Spleen (tissue), 11 donors: Measurements from ENCODE around the gene MRTFB. TPM values are rescaled to one million over a fixed set of nuclear protein-coding genes. Genes with fewer than 3 reads are reported as not detected.

Experiments
- DNase-seq: peaks from one replicate; pipeline ENCODE4 v3.0.0-alpha.2; 2020
- H3K27ac ChIP-seq, 8 donors: fragments of 200-600 bp; sonication (generic) in 7 of 8; 1 replicate in 4 of 8; 2 replicates in 4 of 8; pipeline versions ENCODE4 v1.5.0 to v1.8.0; 2016 to 2021; ENCODE audit warnings: inconsistent platforms in 4 of 8, mild to moderate bottlenecking in 4 of 8, moderate library complexity in 1 of 8
- H3K27me3 ChIP-seq, 7 donors: fragments of 200-600 bp; sonication (generic) in 6 of 7; replicated peaks in 1 of 7; 1 replicate in 4 of 7; 2 replicates in 3 of 7; pipeline versions ENCODE4 v1.5.0 to v1.8.0; 2016 to 2021; ENCODE audit warnings: inconsistent platforms in 3 of 7, mild to moderate bottlenecking in 1 of 7
- H3K36me3 ChIP-seq, 6 donors: fragments of 200-600 bp; sonication (generic) in 5 of 6; 1 replicate in 4 of 6; 2 replicates in 2 of 6; pipeline versions ENCODE4 v1.5.0 to v1.8.0; 2016 to 2021; ENCODE audit warnings: inconsistent platforms in 2 of 6
- H3K4me1 ChIP-seq, 6 donors: fragments of 200-600 bp; sonication (generic) in 5 of 6; 1 replicate in 3 of 6; 2 replicates in 3 of 6; pipeline versions ENCODE4 v1.5.0 to v1.8.0; 2016 to 2021; ENCODE audit warnings: inconsistent platforms in 3 of 6
- H3K4me3 ChIP-seq, 8 donors: fragments of 200-600 bp; sonication (generic) in 7 of 8; 1 replicate in 4 of 8; 2 replicates in 4 of 8; pipeline versions ENCODE4 v1.5.0 to v1.8.0; 2016 to 2021; ENCODE audit warnings: inconsistent platforms in 4 of 8, mild to moderate bottlenecking in 4 of 8, moderate library complexity in 2 of 8
- H3K9me3 ChIP-seq, 8 donors: fragments of 200-600 bp; sonication (generic) in 7 of 8; 1 replicate in 4 of 8; 2 replicates in 4 of 8; pipeline versions ENCODE4 v1.5.0 to v1.8.0; 2016 to 2021; ENCODE audit warnings: inconsistent platforms in 4 of 8
- CTCF ChIP-seq, 11 experiments: fragments of 200-600 bp in 7 of 11; fragments of 450-650 bp in 4 of 11; sonication (generic) in 4 of 11; IDR thresholded peaks in 8 of 11; conservative IDR thresholded peaks in 3 of 11; 1 replicate in 7 of 11; 2 replicates in 4 of 11; pipeline versions ENCODE4 v1.4.0 to v1.8.0; 2016 to 2021; ENCODE audit warnings: antibody characterized with exemption in 11 of 11, inconsistent platforms in 4 of 11, mild to moderate bottlenecking in 1 of 11
- POLR2A ChIP-seq, 3 donors: fragments of 450-650 bp; IDR thresholded peaks; one replicate each; pipeline ENCODE4 v1.5.1; 2017; ENCODE audit warnings: antibody characterized with exemption in 3 of 3, mild to moderate bottlenecking in 1 of 3
- POLR2AphosphoS5 ChIP-seq, 3 donors: sonication (generic); formaldehyde crosslinking; IDR thresholded peaks; one replicate each; pipeline ENCODE4 v1.5.1; 2017; ENCODE audit warnings: antibody characterized with exemption in 3 of 3
- WGBS, 5 donors: extraction: QIAGEN DNeasy Blood & Tissue Kit in 3 of 5; methylation state at CpG; one replicate each; pipeline versions ENCODE4 v1.1.5 to v1.1.7; 2013 to 2018; 5-methylcytosine and 5-hydroxymethylcytosine counted together
- intact Hi-C: fragments of 100-400 bp; cut with DNase I; formaldehyde crosslinking; loops from one replicate; pipeline ENCODE4 v1.15.0; 2023; ENCODE audit warnings: low total_unique reads
- polyA plus RNA-seq, 3 donors: library from polyadenylated mRNA; stranded (reverse); fragments of 200-250 nt; gene quantifications; one replicate each; pipeline ENCODE4 v1.2.1, GENCODE V29; 2013
- total RNA-seq, 7 donors: library from RNA; depleted of rRNA in 3 of 7; stranded (reverse); fragments of >200 nt in 3 of 7; fragmentation: NEBNext Ultra II Directional in 4 of 7; extraction: Animal tissue kit (Norgen Biotek cat#: 25700) in 4 of 7; gene quantifications; one replicate each; pipeline versions ENCODE4 v1.1.0 to v1.2.1, GENCODE V29; 2016 to 2021
- donor health status: healthy with polysubstance abuse.
- donor health status: DM: no; HTN: no; CAD: no; lungs with moderate emphysema.
- donor health status: DM: no; HTN: no; CAD: no.
- donor health status: Bipolar disorder and iron deficiency.
- donor health status: healthy.
- donor health status: DM: no; HTN: no; CAD: no.
- donor health status: DM: yes; HTN: yes; CAD: no.

The MRTFB gene
- total and polyA plus RNA-seq, 10 donors: 2.3 to 39.3 (median 29.9) TPM

- no peaks in the 10 kb centered on the region for H3K9me3 ChIP-seq
- no peaks in the 10 kb centered on the region for H3K4me1 ChIP-seq
- WGBS, 5 donors: 96 to 100% (median 99%) methylated on average over 2 of the region's 2 CpGs
- DNase-seq: no peak
- intact Hi-C loops: no loop called here
- no peak overlapping the region for H3K4me3 ChIP-seq
- no peak overlapping the region for H3K27ac ChIP-seq
- no peaks in the 10 kb centered on the region for H3K27me3 ChIP-seq
- H3K36me3 ChIP-seq: peaks cover 0 to 70% (median 15%) of the 10 kb centered on the region in 6 donors
- no peak for TF ChIP-seq POLR2A (IDR thresholded peaks at IDR 0.05)
- no peak for TF ChIP-seq CTCF (IDR thresholded peaks at IDR 0.05 in 8 of 11, conservative IDR thresholded peaks at IDR 0.05 in 3 of 11)
- TF ChIP-seq POLR2AphosphoS5 (IDR thresholded peaks at IDR 0.05): no peak
Measured at GRCh38 chr16:14223632-14224031, 152.5 kb downstream of the MRTFB start.

DNA sequence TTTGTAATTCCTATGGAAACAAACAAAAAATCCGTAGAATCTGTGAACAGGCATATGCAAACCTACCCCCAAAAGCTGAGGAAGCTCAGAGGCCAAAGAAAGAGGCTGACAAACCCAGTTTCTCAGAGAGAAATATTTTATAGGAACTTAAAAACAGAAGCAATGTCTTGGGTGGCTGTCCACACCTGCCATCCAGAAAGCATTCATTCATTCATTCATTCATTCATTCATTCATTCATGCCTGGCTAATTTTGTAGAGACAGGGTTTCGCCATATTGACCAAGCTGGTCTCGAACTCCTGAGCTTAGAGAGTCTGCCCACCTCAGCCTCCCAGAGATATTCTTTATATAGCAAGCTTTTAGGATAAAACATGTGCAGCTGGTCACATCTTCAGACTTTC is 154.3 kb downstream of the MRTFB start:
- no peaks in the 10 kb centered on the region for H3K9me3 ChIP-seq
- H3K27me3 ChIP-seq: no peaks in the 10 kb centered on the region
- no peak for TF ChIP-seq POLR2A (IDR thresholded peaks at IDR 0.05)
- no peak for TF ChIP-seq POLR2AphosphoS5 (IDR thresholded peaks at IDR 0.05)
- TF ChIP-seq CTCF (IDR thresholded peaks at IDR 0.05 in 8 of 11, conservative IDR thresholded peaks at IDR 0.05 in 3 of 11): no peak
- intact Hi-C loops: no loop called here
- H3K27ac ChIP-seq: no peak overlapping the region
- WGBS, 5 donors: 94 to 99% (median 98%) methylated on average over 3 of the region's 3 CpGs
- H3K4me1 ChIP-seq: no peaks in the 10 kb centered on the region
- no peak for DNase-seq
- peaks cover 0 to 52% (median 7%) of the 10 kb centered on the region in 6 donors for H3K36me3 ChIP-seq
- H3K4me3 ChIP-seq: no peak overlapping the region

GRCh38 chr16:14232106-14232864 is 161.2 kb downstream of the MRTFB start:
- DNase-seq: no peak
- Histone ChIP-seq H3K4me1 (no peaks in the 10 kb centered on the region), H3K27ac (no peak overlapping the region), H3K27me3 (no peaks in the 10 kb centered on the region), H3K4me3 (no peak overlapping the region), H3K9me3 (no peaks in the 10 kb centered on the region), H3K36me3 (peaks cover 0 to 45% (median 20%) of the 10 kb centered on the region in 6 donors)
- 78 to 89% (median 86%) methylated on average over 9 of the region's 9 CpGs for WGBS, 5 donors
- intact Hi-C loops: no loop called here
- TF ChIP-seq CTCF (IDR thresholded peaks at IDR 0.05 in 8 of 11, conservative IDR thresholded peaks at IDR 0.05 in 3 of 11) (no peak), POLR2A (IDR thresholded peaks at IDR 0.05) (no peak), POLR2AphosphoS5 (IDR thresholded peaks at IDR 0.05) (no peak)

GRCh38 chr16:14236401-14236800 is 165.3 kb downstream of the MRTFB start:
- Histone ChIP-seq H3K9me3 (no peaks in the 10 kb centered on the region), H3K27me3 (no peaks in the 10 kb centered on the region), H3K4me3 (no peak overlapping the region), H3K36me3 (peaks cover 0 to 80% (median 27%) of the 10 kb centered on the region in 6 donors), H3K27ac (no peak overlapping the region), H3K4me1 (no peaks in the 10 kb centered on the region)
- TF ChIP-seq CTCF (IDR thresholded peaks at IDR 0.05 in 8 of 11, conservative IDR thresholded peaks at IDR 0.05 in 3 of 11) (no peak), POLR2AphosphoS5 (IDR thresholded peaks at IDR 0.05) (no peak), POLR2A (IDR thresholded peaks at IDR 0.05) (no peak)
- 91 to 97% (median 94%) methylated on average over 5 of the region's 5 CpGs for WGBS, 5 donors
- DNase-seq: no peak
- intact Hi-C loops: no loop called here
